Skin of body (tissue), 2 donors: ENCODE results near the gene PTPRD. TPM values are rescaled to one million over a fixed set of nuclear protein-coding genes. Genes with fewer than 3 reads are reported as not detected.
A peak's percentile ranks its signal among the peaks of the same experiment; 100 is the strongest.

Source experiments
- DNase-seq: peaks from one replicate; lab custom pipeline; 2025; lab: John Stamatoyannopoulos, UW
- total RNA-seq: library from RNA; depleted of rRNA; stranded (reverse); fragments of >200 nt; gene quantifications from one replicate; pipeline ENCODE4 v1.2.3, GENCODE V29; 2014

The PTPRD gene
- total RNA-seq, 1 donor from 2014 or later, result 29.9 TPM

DNA sequence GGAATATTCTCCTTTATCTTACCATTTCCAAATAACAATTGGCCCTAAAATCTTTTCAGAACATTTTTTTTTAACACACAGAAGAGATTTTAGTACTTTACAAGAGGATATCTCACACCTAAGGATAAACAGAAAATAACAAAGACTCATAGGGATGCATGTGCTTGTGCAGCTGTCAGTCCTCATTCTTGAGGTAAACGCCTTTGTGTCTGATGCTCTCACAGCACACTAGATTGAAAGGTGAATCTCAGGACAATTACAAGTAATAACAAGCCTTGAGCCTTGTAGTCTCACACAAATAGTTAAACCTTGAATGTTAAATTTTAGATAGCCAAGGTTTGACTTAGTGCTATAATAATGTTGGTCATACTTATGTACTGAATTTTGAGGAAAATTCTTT lies 439.2 kb downstream of the PTPRD start:
- DNase-seq, result no peak

DNA sequence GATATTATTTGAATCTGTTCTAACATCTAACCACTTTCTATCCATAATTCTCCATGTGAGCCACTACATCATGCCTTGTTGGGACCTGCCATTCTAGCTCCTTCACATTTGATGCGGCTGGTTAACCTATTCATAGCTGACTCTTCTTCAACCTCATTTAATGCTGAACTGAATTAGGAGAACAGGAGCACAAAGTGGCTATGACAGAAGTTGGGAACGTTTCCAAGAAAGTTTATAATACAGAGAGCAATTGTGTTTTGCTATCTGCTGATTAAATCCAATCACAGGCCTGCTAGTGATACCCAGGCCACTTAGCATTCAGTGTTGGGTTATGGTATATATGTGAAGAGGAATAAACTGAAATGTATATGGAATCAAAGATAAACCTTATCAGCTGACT lies 440.3 kb downstream of the PTPRD start:
- DNase-seq, result no peak

DNA sequence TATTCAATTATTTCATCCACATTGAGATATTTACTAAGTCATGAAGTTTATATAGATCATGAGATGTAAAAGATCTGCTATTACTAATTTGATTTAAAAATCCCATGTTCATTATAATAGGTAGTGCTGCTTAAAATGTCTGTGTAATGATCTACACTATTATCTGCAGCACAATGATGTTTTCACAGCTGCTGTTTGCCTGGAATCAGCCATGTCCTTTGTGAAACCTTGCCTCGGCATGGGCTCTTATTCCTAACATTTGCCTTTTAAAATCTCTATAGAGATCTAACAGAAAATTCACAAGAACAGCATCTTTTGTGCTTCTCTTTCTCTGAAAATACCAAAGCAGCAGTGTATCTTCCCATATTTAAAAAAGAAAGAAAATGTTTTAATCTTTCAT lies 444.6 kb downstream of the PTPRD start:
- no peak for DNase-seq

DNA sequence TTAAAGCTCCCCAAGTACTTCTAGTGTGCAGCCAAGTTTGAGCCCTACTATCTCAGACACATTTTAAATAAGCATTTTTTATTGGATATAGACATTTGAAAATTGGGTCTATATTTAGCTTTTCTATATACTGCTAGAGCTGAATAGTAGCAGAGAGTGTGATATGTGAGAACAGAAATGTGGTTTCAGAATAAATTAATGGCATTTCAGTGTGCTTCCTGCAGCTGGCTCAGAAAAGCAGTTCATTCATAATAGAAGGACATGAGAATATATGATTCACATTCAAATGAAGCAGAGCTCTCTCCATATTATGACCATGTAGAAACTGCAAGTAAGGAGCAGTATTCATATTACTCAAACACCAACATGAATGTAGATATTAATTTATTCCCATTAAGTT lies 464.0 kb downstream of the PTPRD start:
- no peak for DNase-seq

DNA sequence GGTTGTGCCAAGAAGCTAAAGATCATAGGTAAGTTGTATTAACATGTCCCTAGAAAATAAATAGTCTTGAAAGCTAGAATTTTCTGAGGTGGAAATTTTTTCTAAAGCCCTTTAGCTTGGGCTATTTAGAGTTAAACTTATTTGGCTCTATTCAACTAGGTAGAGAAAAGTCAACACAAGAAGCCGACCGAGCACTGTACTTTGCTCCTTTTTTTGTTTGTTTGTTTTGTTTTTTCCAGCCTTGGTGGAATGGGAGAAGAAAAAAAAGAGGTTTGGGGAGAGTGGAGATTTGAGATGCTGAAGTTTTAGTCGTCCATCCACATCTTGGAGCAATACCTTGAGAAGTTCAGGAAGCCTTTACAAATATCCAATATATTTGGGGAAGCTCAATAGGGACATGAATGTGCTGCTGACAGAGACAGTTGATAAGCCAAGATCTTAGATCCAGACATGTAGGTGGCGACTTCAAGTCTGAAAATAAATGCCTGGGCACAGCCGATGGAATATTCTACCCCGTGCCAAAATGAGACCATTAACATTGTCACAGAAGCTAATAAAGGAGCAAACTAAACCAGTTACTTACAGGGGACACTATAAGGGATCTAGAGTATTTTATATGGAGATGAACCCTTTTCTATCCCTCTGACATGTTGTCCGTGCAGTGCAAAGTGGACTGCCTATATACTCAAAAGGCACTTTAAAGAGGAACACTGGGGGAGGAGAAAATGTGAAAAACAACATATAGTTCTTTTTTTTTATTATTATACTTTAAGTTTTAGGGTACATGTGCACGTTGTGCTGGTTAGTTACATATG lies 466.1 kb downstream of the PTPRD start:
- DNase-seq, result no peak

DNA sequence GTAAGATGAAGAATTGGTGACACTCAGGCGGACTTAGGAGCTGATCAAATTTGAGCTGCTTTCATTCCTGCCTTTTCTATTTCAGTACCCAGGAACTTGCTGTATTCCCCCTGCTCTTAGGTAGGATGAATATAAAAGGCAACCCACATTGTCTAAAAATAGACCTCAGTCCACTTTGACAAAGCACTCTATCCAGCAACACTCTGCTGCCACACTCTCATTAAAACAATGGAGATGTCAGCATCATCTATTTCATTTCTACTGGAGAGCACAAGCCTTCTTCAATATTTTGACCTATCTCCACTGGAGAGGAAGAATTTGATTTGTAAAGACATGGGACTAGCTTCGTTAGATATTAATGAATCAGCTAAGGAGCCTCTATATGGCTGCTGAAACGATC lies 468.4 kb downstream of the PTPRD start:
- DNase-seq, result no peak

DNA sequence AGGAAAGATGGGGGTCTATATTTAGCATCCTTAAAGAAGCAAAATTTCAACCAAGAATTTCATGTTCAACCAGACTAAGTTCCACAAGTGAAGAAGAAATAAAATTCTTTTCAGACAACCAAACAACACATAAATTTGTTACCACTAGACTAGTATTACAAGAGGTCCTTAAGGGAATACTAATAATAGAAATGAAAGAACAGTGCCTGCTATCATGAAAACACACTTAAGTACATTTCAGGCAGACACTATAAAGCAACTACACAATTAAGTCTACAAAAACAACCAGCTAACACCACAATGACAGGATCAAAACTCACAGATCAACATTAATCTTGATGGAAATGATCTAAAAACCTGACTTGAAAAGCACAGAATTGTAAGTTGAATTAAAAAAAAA lies 477.2 kb downstream of the PTPRD start:
- DNase-seq, result no peak

DNA sequence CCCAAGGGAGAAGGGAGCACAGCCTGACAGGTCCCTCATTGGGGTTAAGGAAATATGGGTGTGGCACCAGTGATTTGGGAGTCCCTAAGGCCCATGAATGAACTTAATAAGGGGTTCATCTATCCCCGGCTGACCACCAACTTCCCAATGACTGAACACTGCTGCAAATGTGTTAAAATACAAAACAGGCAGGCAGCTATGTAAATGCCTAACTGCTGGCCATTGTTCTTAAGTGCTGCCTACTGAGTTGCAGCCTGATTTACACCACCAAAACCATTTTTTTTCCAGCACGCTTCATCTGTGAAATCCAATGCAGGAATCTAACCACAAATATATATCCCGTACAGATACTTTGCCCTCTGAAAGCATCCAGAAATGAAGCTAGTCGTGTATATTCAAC lies 478.5 kb downstream of the PTPRD start:
- DNase-seq, result no peak

DNA sequence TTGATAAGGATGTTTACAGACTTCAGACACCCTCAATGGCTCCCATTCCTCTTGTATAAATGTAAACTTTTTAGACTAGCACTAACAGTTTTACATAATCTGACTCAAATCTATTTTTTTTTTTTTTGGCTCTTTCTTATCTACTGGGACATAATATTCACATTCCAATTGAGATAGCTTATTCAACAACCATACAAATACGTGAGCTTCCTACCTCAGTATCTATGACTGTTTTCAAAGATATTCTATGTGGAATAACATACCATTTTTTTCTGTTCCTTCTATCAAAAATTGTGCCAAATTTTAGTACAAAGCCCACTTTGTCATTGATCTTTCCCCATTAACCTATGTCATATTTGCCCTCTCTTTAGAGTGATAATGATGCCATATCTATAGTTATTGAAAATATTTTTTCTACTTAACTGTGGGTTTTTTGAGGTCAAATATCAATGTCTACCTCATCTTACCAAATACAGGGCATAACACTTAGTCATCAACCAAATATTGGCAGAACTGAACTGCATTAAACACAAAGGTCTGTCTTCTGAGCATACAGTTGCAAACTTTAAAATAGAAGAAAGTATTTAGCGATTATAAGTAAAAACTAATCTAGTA lies 482.6 kb downstream of the PTPRD start:
- DNase-seq, result no peak

DNA sequence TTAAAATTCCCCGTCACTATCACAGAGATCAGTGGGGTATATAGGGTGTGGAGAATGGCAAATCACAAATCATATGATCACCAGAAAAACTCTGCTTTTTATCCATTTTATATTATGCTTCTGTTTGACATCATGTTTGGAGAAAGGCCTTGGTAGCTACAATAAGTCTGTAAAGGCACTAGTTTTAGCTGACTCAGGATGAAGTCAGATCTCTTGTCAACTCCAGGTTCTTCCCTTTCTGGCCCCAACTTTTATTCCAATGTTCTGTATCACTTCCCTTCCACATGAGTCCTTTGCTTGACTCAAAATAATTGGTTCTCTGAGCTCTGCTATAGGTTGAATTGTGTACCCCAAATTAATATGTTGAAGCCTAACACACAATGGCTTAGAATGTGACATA lies 484.9 kb downstream of the PTPRD start:
- DNase-seq, result no peak

DNA sequence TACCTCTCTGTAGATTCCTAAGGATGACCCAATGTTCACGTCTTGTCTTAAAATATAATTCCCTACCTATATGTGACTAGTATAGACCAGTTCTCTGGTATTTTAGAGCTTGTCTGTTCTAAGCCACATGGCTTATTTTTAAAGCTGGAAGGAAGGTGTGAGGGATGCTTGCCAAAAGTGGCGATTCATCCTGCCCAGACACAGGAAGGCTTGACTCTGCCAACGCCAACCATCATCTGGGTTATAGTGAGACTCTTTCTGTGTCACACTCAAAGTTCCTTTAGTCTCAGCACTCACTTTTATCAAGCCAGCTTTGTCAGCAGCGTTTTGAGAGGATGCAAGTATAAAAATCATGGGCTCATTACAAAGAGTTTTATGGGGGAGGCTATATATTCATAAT lies 500.0 kb downstream of the PTPRD start:
- no peak for DNase-seq

DNA sequence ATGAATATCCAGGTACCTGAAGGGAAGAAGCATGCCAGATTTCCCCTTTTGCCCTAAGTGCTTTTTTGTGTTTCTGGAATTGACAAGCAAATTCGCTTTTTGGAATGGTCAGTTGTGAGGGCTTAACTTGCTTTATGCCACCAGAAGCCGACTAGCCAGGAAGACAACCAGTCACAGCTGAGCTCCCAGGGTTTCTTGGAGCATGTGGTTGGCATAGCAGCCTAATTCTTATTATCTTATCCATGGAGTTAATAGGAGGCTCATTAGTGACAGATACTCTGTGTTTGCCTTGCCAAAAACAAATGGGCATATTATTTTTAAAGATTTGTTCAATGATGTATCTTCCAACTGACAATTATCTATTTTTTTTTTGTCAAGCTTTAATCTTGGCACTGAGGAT lies 500.7 kb downstream of the PTPRD start:
- DNase-seq, result no peak

DNA sequence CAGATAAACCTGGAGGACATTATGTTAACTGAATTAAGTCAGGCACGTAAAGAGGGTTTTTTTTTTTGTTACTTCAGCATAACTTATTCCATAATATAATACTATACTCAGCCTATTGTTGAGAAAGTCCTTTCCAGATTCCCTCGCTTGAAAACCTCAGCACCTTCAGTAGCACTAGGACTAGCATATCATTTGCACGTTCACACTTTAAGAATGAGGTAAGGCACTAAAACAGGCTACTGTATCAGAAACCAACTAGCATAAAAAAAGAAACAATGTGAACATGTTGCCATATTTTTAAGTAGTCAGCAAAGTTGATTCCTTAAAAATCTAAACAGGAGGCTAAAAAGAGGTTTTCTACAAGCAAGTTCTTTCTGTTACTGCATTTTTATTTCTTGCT lies 504.0 kb downstream of the PTPRD start:
- DNase-seq, result no peak

DNA sequence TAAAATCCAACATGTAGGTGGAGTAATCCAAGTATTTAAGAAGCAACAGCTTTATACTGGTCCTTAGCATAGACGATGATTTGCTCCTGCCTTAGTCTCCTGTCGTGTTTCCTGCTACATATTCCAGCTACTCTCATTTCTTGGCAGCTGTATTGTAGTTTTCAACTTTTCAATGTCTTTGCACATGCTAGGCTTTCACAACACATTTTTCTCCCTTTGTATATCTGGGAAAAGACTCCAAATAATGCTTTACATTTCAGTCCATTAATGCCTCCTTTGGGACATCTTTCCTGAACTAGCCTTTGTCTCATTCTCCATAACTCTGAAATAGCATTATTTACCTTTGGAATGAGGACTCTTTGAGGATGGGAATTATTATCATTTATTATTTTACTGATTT lies 508.0 kb downstream of the PTPRD start:
- no peak for DNase-seq

DNA sequence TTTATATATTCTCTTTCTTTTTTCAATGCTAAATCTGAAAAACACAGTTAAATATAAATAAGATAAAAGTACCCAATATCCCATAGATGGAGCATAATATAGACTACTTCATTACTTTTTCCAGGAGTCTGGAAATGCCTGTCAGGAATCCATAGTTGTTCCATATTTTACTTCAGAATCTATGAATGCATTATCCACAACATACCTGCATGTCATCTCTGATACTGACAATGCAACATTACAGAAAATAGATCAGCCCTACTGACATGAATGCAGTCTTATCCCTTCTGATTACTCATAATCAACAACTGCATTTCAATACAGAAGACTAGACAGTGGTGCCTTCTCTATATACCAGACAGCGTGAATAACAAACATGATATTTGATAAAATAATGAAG lies 517.6 kb downstream of the PTPRD start:
- no peak for DNase-seq

DNA sequence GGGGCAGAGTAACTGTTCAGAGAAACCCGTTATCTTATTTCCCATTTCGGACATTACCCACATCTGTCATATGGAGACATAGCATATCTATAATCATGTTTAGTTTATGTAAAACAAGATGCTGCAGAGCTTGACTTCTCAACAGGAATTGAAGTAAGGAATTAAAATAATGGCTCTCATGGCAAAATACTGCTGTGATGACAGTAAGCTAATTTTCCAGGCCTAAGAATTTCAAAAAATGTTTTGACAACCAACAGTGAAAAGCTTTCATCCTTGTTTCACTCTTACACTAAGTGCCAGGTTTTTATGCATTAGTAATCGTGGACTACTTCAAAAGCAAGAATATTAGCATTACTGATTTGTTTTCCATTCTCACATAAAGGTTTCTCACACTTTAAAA lies 518.2 kb downstream of the PTPRD start:
- no peak for DNase-seq

DNA sequence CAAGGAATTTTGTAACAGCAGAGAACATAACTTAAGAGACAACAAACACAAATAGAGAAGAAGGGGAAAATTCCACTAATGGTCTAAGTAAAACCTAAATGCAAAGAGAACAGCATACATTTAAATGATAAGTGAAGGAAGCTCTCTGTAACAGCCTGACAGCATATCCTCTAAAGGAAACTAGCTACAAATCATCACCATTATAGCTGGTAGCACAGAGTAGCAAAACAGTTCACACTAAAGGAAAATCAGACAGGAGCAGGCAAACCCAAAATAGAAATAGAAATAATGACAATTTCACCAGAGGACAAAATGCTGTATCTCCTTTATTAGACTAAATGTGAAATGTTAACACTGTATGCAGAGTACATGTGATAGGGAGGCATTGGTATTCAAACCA lies 532.8 kb downstream of the PTPRD start:
- no peak for DNase-seq

DNA sequence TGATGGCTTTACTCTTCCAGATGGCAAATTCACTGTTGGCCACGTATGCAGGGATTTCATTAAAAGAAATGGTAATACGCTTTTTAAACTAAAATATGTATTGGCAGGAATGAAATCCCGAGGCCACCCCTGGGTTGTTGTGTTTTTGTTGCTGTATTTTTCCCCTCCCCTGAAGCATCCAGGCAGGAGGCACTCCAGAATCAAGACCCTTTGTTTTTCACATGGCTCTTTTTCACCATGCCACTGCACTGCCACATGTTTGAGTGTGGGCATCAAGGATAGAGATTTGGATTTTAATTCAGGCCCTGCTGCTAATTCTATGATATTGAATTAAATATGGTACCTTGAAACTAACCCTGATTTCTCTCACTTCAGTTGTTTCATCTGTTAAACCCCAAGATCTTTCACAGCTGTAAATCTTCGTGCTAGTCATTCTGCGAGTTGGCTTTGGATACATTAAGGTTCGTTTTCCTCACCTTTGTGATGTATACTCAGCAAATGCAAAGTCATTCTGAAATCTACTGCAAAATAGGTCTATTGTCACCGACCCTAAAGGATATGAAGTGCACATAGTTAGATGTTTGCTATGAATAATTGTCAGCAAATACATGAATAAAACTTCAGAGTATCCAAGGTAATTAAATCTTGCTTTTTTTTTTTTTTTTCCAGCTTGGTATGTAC lies 533.4 kb downstream of the PTPRD start:
- no peak for DNase-seq

DNA sequence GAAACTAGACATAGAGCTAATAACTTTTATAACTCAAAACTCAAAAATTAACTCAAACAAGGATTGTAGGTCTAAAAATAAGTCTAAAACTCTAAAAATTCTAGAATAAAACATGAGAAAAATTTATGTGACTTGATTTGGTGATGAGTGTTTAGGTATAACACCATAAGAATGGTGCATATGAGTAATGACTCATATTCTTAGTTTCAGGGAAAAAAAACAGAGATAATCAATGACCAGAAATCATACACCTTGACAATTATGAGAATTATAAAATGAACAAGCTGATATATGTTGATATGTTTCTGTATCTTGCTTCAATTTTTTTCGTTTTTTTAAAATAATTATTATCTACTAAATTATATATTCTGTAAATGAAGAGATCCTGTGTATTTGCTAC lies 541.2 kb downstream of the PTPRD start:
- DNase-seq, result no peak

DNA sequence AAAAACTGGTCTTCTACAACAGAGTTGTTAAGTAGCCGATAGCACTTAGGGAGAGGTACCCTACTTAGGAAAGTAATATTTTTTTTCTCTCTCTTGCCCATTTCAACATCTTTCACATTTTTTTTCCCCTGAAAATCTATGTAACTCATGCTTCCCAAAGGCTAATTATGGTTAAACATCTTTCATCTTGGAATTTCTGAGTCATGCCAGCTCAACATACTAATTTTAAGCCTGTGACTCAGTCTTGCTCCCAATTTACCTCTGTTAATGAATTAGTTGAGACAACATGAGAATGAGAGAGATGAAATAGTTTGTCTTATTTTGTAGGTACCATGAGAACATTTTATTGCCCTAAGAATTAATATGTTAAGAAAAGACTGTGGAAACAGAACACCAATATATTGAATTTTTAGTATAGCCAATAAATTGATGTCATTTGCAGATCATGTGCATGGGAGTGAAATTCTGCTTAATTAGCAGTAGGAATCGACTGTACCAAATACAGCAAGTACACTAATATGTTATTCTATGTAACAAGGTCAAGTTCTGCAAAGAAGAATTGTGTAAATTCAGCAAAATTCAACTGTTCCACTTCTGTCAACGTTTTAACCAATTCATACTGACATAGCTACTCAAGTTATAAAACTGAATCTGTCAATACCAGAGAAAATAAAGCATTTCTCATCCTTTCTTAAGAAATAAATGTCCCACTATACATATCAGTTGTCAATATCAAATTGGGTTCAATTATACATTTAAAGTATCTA lies 550.0 kb downstream of the PTPRD start:
- DNase-seq, result no peak

DNA sequence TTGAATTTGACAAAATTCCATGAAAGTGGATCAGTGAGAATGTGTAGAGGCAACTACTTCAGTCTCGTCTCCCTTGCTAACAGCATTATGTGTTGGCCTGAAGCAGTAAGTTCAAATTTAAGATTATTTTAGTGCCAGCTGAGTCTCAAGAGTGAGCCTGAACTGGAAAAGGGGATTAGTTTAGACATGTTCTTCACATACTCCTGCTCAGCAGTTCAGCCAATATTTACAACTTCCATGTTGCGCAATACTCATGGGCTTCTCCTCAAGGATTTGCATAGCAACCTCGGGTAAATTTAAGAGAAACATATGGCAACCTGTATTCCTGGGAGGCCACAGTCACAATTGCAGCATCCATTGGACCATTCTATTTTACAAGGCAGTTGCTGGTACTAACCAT lies 553.8 kb downstream of the PTPRD start:
- DNase-seq, result peak; percentile 48

DNA sequence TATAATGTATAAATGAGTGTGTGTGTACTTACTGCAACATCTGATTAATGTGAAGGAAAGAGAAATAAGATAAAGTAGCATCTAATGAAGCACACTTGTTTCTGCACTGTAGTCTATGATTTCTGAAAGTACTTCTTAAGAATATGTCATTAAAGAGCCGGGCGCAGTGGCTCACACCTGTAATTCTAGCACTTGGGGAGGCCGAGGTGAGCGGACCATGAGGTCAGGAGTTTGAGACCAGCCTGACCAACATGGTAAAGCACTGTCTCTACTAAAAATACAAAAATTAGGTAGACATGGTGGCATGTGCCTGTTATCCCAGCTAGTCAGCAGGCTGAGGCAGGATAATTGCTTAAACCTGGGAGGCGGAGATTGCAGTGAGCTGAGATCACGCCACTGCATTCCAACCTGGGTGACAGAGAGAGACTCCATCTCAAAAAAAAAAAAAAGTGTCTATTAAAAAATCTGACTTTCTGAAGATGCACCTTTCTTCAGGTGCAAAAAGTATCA lies 556.9 kb downstream of the PTPRD start:
- no peak for DNase-seq
